ENCODE measurements around the gene TMEM25.
A peak's percentile ranks its signal among the peaks of the same experiment; 100 is the strongest.
"Not testable (repeated sequence)": the region's sequence is repeated elsewhere in the genome, so short reads cannot be mapped to it uniquely, and the experiment has no call there.

The TMEM25 gene

GRCh38 chr11:118532091-118532490 is 1.1 kb downstream of the TMEM25 start:
- DNase-seq (ENCODE audit: low read depth, low spot score) = no peak

GRCh38 chr11:118532852-118533768 is 2.1 kb downstream of the TMEM25 start:
- DNase-seq (ENCODE audit: low read depth, low spot score) = no peak

- DNase-seq (ENCODE audit: low read depth, low spot score) = no peak
These were observed 3.1 kb downstream of the TMEM25 start for GRCh38 chr11:118533769-118534729.

- no peak for DNase-seq (ENCODE audit: low read depth, low spot score)
These were observed 4.3 kb downstream of the TMEM25 start for GRCh38 chr11:118535261-118535660.

- no peak for DNase-seq (ENCODE audit: low read depth, low spot score)
These were observed 5.7 kb downstream of the TMEM25 start for GRCh38 chr11:118536726-118537125.

GRCh38 chr11:118537409-118537980 is 6.5 kb downstream of the TMEM25 start:
- no peak for DNase-seq (ENCODE audit: low read depth, low spot score)

GRCh38 chr11:118544010-118544646 is 13.1 kb downstream of the TMEM25 start:
- DNase-seq (ENCODE audit: low read depth, low spot score) = no peak

GRCh38 chr11:118544647-118545010 is 13.6 kb downstream of the TMEM25 start:
- no peak for DNase-seq (ENCODE audit: low read depth, low spot score)

- no peak for DNase-seq (ENCODE audit: low read depth, low spot score)
These were observed 14.5 kb downstream of the TMEM25 start for GRCh38 chr11:118545533-118545932.

GRCh38 chr11:118547132-118547531 is 16.1 kb downstream of the TMEM25 start:
- DNase-seq (ENCODE audit: low read depth, low spot score) = no peak

GRCh38 chr11:118552341-118552740 is 21.3 kb downstream of the TMEM25 start:
- DNase-seq (ENCODE audit: low read depth, low spot score) = no peak

- DNase-seq (ENCODE audit: low read depth, low spot score) = no peak
These were observed 29.8 kb downstream of the TMEM25 start for GRCh38 chr11:118560806-118561205.

- no peak for DNase-seq (ENCODE audit: low read depth, low spot score)
These were observed 34.1 kb downstream of the TMEM25 start for GRCh38 chr11:118565051-118565450.

- no peak for DNase-seq (ENCODE audit: low read depth, low spot score)
These were observed 38.7 kb downstream of the TMEM25 start for GRCh38 chr11:118569670-118570069.

- no peak for DNase-seq (ENCODE audit: low read depth, low spot score)
These were observed 39.8 kb downstream of the TMEM25 start for GRCh38 chr11:118570787-118571186.

- not testable (repeated sequence) for DNase-seq (ENCODE audit: low read depth, low spot score)
These were observed 40.7 kb downstream of the TMEM25 start for GRCh38 chr11:118571701-118572060.

- DNase-seq (ENCODE audit: low read depth, low spot score) = peak; percentile 62
These were observed 41.3 kb downstream of the TMEM25 start, which contains the start of gene ARCN1 for GRCh38 chr11:118572061-118572980. ARCN1 (plus strand) TSS chr11:118572409; CDS start chr11:118572548, 139 bp downstream.

- DNase-seq (ENCODE audit: low read depth, low spot score) = no peak
These were observed 42.1 kb downstream of the TMEM25 start for GRCh38 chr11:118572981-118573550.

- DNase-seq (ENCODE audit: low read depth, low spot score) = no peak
These were observed 43.6 kb downstream of the TMEM25 start for GRCh38 chr11:118574636-118575035.

GRCh38 chr11:118577995-118578394 is 47.0 kb downstream of the TMEM25 start:
- DNase-seq (ENCODE audit: low read depth, low spot score) = not testable (repeated sequence)

Data from activated CD4-positive, CD25-positive, alpha-beta regulatory T cell treated with anti-CD3 and anti-CD28 coated beads, Interleukin-2, amount 50 U/mL, for 16 hours (primary cell).